GM12878 (cell line): Measurements from ENCODE around the gene ATP4B.

Source experiments
- CBFB ChIP-seq: IDR thresholded peaks from 2 replicates; pipeline ENCODE4 v1.6.1; 2016; ENCODE audit warnings: antibody characterized with exemption, low read depth
- GABPA ChIP-seq: IDR thresholded peaks from 2 replicates; pipeline ENCODE4 v1.6.1; 2014; ENCODE audit warnings: antibody characterized with exemption, low read depth, mild to moderate bottlenecking, inconsistent platforms
- IKZF1 ChIP-seq: fragments of 450-650 bp; conservative IDR thresholded peaks from 2 replicates; pipeline ENCODE4 v1.6.1; 2017; ENCODE audit warnings: antibody characterized with exemption, mild to moderate bottlenecking
- SP1 ChIP-seq: IDR thresholded peaks from one replicate; pipeline ENCODE4 v1.6.1; 2011; ENCODE audit warnings: low read depth, low read length

- TF ChIP-seq GABPA (no peak), CBFB (no peak), SP1 (no peak), IKZF1 (no peak)
Observed at GRCh38 chr13:113608967-113609533, 48.9 kb downstream of the ATP4B start.
